ENCODE data around the gene EPHA4.

The EPHA4 gene

DNA sequence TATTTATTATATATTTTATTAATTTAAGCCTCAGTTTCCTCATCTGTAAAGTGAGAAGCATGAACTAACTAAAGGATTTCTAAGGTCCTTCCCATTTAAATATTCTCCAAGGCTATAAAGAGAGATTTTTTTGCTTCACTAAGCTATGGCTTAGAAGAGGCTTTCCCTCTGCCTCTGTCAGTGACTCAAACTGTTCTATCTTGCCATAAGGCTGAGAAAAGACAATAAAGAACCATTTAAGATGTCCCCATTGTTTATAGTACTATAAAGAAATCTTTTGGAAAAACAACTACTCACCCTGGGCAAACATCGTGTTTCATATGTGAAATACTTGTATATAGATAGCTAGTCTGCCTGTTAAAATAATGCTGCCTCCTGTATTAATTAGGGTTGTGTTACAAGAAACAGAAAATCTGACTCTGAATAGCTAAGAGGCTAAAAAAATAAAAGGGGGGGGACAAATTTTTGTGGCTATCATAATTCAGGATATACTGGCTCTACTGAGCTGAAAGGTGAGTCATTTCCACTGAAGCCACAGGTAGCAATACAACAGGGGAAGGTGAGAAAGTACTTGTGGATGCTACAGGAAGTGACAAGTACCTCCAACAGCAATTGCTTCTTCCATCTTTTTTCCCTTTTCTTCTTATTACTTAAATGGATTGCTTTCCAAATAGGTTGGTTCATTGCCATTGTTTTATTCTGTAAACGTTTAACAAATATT, 25.4 kb downstream of the EPHA4 start:
- in situ Hi-C loops (cut with MboI; ENCODE audit: low sequenced_read_pairs) = no loop called here

DNA sequence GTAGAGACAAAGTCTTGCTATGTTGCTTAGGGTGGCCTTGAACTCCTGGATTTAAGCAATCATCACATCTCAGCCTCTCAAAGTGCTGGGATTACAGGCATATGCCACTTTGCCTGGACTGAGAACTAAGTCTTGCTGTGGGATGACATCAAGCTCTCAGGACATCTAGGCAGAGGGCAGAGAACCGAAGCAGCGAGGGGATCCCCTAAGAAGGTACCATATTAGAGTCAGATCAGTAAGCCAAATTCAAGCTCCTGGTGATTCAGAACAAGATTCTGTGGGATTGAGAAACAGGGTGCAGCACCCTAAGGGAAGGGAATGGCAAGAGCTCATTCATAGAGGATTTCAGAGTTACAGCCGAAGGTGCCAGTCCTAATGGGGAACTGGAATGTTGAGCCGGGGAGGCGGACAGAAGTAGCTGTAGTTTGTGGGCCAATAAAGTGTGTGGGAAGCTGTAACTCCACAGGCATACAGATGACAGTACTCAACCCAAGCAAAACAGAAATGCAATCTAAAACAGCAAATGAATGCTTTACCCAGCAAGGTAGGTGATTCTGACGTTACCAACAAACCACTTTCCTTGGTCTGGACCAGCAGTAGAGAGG, 30.9 kb downstream of the EPHA4 start:
- in situ Hi-C loops (cut with MboI; ENCODE audit: low sequenced_read_pairs) = no loop called here

DNA sequence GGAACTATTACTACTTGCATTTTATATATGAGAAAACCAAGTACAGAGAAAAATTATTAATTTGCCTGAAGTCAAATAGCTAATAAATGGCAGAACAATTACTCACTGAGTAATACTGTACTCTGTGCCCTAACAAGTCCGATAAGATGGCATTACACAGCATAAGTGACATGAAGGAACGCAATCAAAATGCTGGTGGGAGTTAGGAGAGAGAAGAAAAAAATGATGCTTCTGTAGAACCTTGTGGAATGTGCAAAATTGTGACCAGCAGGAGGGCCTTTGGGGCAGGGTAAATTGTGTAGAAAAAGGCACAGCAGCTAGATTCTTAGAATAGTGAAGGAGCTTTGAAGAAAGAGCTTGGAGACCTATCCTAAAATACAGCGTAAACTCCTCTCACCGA, 32.9 kb downstream of the EPHA4 start:
- in situ Hi-C loops (cut with MboI; ENCODE audit: low sequenced_read_pairs) = no loop called here

DNA sequence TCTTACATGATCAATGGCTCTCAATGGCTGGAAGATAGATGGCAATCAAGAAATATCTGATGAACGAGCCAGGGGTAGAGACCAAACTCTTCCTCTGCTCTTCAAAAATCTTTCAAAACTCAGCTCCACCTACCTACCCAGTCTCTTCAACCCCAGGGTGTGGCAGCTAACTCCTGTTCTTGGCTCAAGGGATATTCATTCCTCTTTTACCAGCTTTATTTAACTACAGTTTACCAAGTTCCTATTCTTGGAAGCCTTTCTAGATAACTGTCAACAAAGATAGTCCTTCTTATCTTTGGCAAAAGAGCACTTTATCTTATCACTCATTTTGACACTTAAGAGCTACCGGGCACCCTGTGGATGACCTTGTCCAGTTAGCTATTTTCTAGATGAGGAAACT, 36.3 kb downstream of the EPHA4 start:
- in situ Hi-C loops (cut with MboI; ENCODE audit: low sequenced_read_pairs) = no loop called here

DNA sequence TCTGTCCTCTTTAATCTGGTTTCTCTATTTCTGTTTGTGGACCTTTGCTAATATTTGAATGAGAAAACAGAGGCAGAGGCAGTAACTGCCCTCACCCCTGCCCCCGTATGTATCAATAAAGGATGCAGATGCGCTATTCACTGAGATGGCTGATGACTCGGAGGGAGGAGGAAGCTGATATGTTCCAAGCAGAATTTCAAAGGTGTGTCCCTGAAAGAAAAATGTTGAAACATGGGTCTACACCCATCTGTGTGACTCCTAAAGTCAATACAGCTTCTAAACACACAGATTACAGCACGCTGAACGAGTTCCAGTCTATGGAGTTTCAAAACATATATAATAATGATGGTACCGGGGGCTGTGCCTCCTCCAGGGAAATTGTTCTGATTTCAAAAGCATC, 38.8 kb downstream of the EPHA4 start:
- in situ Hi-C loops (cut with MboI; ENCODE audit: low sequenced_read_pairs) = no loop called here

DNA sequence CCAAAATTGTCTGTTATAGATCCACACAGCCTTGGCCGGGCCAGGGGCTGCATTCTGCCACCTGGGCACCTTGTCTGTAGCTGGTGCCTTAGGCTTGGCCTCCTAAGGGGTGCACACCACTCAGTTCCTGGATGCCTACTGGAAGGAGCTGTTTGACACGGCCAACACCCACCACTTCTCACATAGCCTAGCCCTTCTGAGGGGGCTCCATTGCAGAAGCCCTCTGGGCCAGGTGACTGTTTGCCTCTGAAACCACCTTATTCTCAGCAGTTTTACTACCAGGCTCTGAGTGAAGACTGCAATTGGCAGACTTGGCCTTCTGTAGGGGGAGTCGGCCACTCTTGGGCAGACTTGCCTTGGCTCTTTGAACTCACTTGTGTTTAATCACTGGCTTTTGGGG, 39.5 kb downstream of the EPHA4 start:
- in situ Hi-C loops (cut with MboI; ENCODE audit: low sequenced_read_pairs) = no loop called here

DNA sequence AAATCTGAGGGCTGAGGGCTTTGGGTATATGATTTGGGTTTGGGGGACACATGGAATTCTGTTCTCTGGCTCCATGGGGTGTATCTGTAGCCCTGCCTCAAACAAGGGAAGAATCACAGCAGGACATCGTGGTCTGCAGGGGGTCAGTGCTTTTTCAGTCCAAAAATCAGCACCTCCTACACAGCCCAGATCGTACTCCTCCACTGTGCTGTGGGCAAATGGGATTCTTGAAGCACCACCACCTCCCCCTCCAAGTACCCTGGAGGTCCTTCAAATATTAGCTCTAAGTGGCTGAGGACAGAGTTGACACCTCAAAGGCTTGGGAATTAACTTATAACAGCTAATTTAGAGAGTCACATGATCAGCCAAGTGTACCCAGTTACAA, 41.5 kb downstream of the EPHA4 start:
- in situ Hi-C loops (cut with MboI; ENCODE audit: low sequenced_read_pairs) = no loop called here

DNA sequence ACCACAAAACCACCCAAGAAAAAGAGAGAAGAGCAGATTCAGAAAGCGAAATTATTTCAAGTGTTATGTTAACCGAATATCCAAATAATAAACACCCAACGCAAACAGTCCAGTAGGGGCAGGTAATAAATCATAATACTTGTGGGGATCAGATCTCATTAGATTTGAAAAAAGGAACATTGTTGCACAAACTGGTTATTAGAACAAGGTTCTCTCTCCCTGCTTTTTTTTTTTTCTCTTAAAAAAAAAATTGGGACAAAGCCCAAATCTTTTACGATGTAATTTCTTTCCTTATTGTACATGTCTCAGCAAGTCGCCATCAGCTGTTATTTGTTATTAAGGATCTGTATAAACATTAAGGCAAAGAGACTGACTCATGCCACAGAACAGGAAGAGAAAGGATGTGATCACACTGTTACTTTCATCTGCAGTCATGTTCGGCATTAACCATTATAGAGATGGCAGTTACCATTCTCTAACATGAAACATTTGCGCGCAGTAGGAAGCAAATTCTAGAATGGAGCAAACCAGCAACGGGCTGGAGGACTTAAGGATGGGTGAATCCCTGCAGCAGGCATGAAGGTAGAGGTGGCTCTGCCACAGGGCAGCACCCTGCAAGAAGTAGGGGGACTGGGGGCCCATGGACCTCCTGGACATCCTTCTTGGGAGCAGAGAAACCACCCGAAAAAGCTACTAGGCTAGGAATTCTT, 42.0 kb downstream of the EPHA4 start:
- in situ Hi-C loops (cut with MboI; ENCODE audit: low sequenced_read_pairs) = no loop called here

DNA sequence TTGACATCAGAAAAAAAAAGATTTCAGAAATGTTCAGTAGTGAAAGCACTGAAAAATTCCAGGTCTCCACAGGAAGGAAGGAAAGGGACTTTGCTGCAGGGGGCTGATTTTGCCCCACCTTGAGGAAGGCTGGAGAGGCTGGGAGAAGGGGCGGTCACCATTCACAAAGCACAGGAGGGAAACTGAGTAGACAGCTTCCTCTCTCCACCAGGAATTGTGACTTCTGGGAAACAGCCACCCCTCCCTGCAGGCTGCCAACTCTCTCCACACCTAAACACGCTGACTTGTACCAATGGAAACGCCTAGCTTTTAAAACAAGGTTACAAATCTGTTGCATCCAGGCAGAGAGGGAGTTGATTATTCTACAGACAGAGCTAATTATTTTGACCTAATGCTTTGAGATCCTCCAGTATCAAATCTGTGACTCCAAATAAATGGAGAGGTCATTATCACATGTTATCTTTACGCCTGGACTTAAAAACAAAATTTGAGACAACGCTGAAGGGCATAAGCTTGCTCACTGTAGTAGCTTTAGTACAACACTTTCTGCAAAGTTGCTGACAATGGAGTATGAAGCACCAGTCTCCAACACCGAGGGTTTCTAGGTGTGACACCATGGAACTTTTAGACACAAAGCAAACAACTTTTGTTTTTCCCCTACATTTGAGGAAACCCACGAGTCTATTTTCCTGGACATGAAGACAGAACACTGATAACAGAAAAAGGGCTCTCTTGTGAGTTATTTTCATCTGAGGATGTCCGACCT, 42.7 kb downstream of the EPHA4 start:
- in situ Hi-C loops (cut with MboI; ENCODE audit: low sequenced_read_pairs) = no loop called here

DNA sequence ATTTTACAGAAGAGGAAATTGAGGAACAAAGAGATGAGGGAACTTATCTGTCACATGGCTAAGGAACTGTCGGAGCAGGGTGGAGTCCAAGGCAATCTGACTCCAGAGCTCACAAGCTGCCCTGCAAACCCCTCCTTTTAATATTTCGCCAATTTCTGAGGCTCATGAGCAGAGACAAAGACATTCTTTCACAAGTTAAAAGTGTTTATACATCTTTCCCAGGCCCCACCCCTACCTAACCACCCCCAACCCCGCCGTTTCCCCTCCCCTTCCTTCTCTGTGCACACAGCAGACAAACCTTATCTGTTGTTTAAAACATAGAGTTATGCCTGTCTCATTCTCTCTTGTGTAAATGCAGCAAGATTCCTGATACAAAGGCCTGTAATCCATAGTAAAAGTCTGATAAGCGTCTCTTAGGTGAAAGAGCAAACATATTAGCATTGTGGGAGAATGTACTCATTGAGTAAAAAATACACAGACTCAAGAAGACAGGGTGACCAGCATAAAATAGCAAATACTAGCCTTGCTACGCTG, 44.3 kb downstream of the EPHA4 start:
- in situ Hi-C loops (cut with MboI; ENCODE audit: low sequenced_read_pairs) = no loop called here

DNA sequence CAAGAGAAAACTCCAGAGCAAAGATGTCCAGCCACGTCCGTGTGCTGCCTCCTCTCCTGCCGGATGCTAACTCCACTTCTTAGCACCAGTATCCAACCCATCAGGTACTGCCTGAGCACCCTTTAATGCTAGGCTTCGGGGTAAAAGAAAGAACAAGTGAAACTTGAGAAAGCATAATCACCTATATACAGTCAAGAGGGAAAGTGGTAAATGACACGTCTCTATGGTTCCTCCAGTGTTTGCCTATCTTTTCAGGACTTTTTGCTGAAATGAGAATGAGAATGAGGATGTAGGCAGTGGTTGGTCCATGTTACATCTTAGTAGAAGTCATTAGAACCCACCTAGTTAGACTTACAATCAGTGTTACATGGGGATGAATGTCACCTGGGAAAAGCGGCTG, 47.9 kb downstream of the EPHA4 start:
- in situ Hi-C loops (cut with MboI; ENCODE audit: low sequenced_read_pairs) = no loop called here

DNA sequence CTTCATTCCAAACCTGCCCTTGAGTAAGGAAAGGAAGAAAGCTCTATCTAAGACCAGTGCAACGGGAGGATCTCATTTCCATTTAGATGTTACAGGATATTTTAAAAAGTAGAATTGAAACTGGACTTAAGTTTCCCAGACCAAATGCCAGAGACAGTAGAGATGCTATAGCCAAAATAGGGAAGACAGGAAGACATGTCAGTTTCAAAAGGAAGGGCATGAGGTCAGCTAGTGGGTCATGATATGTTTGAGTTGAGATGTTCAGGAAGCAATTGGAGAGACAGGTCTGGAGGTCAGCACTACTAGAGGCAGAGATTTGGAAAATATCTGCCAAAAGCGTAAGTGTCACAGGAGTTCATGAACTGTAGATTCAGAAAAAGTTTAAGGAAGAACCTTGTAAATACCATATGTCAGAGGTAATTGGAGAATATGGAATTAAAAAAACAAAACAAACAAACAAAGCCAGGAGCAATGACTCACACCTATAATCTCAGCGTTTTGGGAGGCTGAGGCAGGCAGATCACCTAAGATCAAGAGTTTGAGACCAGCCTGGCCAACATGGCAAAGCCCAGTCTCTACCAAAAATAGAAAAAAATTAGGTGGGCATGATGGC, 50.8 kb downstream of the EPHA4 start:
- in situ Hi-C loops (cut with MboI; ENCODE audit: low sequenced_read_pairs) = no loop called here

DNA sequence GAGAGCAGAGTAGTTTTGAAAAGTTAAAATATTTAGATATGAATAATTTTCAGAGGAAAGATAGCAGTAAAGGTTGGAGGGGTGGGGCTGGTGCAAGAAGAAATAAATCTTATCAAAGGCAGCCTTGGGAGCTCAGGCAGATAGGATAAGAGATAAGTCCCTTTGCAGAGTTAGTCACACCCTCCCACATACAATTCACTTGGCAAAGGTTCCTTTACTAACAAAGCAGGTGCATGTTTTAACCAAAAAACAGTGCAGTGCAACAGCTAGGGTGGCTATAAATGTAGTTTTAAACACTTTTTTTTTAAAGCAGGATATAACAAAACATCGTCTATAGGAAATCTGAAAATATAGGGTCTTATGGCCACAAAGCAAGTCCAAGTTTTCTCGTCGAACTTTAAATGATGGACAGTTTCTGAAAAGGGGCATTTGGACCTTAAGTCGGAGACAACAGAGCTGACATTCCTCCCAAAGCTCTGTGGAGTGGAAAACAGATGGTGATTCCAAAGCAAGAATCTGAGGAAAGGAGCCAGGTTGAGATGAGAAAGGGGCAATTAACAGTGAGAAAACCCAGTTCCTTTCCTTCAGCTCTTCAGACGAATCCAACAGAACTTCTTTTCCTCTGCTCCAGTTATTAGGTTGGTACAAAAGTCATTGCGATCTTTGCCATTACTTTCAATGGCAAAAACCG, 53.0 kb downstream of the EPHA4 start:
- in situ Hi-C loops (cut with MboI; ENCODE audit: low sequenced_read_pairs) = no loop called here

DNA sequence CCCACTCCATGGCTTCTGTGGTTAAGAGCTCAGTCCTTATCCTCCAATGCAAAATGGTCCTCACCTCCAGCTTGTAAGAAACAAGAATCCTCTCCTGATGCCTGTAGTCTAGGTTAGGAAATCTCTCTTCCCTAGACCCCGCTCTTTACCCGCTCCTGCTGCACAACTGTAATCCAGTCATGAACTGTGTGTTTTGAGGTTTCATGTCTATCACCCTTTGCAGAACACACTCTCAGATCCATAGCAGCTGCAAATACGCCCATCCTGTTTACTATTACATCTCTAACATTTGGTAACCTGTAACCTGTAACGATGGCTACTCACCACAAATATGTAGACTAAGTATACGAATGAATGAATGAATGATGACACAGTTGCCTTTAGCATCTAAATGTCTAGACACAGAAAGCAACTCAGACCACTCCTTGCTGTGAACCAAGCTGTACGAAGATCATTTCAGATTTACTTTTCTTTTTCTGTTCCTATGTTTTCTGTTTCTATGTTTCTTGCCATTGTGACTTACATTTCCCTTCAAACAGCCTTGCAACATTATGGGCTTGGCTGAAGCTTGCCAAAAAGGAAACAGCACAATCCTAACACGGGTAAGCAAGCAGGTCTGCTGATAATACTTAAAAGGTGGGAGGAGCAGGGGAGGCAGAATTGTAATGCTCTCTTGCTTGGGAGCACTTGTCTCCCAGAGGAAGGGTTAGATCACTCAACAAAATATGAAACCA, 53.7 kb downstream of the EPHA4 start:
- in situ Hi-C loops (cut with MboI; ENCODE audit: low sequenced_read_pairs) = no loop called here

DNA sequence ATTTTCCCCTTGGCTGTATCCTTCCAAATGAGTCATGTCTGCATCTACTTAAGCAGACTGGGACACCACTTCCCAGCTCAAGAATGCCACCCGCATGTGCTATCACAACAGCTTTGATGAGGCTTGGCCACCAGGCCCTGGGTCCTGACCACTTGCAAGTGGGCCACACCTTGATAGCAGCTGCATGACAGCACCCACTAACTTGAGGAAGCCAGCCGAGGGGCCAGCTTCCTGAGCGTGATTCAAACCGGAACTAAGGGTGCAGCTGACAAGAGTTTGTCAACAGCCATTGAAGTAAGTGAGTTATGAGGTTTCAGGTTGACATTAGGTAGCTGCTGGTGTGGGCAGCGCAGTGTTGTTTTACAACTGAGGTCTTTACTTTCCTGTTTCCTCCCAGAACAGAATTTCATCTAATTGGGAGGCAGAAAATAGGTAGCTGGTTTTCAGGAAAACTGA, 54.4 kb downstream of the EPHA4 start:
- in situ Hi-C loops (cut with MboI; ENCODE audit: low sequenced_read_pairs) = no loop called here

DNA sequence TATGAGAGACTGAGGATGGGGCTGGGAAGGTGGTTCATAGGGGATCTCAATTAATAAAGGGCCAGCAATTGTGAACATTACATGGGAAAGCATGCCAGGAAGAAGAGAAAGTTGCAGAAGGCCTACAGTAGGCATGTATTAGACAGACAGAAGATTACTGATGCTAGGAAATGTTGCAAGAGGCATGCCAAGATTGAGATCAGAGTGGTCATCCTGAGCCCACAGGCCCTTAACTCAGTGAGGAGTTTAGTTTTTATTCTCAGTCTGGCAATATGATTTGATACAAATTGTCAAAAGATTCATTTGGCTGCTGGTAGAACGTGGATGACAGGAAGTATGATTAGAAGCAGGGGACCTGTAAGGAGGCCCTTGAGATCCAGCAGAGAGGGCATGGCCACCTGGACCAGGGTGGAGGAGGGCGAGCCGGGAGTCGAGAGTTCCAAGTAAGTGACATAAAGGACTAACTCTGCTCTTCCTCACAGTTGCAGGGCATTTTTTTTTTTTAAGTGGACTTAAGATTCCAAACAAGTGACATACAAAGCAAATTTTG, 54.9 kb downstream of the EPHA4 start:
- in situ Hi-C loops (cut with MboI; ENCODE audit: low sequenced_read_pairs) = no loop called here

DNA sequence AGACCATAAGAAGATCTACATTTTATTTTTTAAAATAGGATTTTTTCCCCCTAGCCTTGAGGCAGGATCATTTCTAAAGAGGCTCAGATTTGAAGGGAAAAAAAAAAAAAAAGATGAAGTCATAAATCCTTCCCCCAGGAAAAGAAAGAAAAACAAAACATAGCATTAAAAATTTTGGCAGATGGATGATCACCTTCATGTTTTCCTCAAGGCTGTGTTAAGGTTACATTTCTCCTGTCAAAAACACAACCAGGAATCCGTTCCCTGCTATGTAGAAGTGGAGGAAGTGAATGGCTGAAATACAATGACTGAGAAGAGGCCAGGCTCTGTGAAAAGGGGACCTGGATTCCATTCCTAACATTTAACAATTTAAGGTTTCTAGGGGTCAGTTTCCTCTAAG, 56.2 kb downstream of the EPHA4 start:
- in situ Hi-C loops (cut with MboI; ENCODE audit: low sequenced_read_pairs) = no loop called here

DNA sequence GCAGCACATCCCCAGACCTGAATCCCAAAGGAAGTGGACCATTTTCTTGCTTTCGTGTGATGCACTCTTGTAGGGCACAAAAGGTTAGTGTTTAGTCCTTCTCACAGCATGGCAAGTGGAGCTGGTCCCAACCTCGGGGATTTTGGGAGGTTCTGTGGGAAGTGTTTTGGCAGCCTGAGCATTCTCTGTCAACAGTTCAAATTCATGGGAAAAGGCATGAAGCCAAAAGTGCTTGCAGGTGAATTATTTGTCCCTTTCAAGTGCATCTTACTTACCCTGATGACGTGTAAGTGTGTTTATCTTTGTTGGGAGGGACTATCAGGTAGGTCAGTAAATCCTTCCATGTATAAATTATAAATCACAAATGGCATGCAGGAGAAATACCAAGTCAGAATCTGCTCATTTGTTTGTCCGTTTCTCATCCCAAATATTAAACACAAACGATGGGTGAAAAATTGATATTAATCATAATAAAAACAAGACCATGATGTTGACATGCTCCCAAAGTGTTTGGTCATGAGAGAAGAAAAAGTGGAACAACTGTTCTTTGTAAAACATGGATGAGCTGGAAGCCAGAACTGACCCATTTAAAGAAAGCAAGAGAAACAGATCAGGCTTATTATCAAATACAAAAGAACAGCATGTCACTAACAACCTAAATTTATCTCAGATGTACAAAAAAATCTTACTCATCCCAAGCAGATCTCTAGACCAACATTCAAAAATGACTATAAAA, 57.6 kb downstream of the EPHA4 start:
- in situ Hi-C loops (cut with MboI; ENCODE audit: low sequenced_read_pairs) = no loop called here

DNA sequence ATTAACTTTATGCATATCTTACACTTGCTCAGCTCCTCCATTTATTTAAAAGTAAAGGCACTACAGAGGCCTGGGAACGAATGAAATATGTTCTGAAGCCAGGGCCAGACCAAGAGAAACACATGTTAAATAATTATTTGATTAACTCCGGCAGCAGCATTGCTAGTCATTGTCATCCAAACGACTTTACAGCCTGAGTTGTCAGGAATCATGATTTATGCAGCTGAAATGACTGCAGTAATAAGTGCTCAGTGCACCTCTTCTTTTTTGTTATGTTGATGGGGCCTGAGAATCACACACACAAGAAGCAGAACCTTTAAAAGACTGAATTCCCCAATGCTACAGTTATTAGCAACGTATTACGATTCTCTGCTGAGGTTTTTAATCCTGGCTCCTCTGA, 58.9 kb downstream of the EPHA4 start:
- in situ Hi-C loops (cut with MboI; ENCODE audit: low sequenced_read_pairs) = no loop called here

All from HL-60/S4 treated with phorbol 12-myristate 13-acetate at 8.2 ng/mL for 4 days and 3 days (cell line).